H9 (cell line): ENCODE data around the gene IAH1. TPM values are rescaled to one million over a fixed set of nuclear protein-coding genes. Genes with fewer than 3 reads are reported as not detected.

Experiments
- DNase-seq: peaks from one replicate; pipeline ENCODE4 v3.0.0-alpha.2; 2017
- H2AFZ ChIP-seq: one replicate; pipeline ENCODE4 v1.6.1; 2013; ENCODE audit warnings: mild to moderate bottlenecking, low read length, control low read depth, moderate library complexity
- H2AK5ac ChIP-seq: 2 replicates; pipeline ENCODE4 v1.6.1; 2013; ENCODE audit warnings: low read length, control low read depth, mixed read lengths; ENCODE audit not compliant: insufficient read length
- H2BK120ac ChIP-seq: one replicate; pipeline ENCODE4 v1.6.1; 2013; ENCODE audit warnings: low read depth, mild to moderate bottlenecking, low read length, control low read depth, inconsistent platforms; ENCODE audit not compliant: poor library complexity, severe bottlenecking
- H2BK12ac ChIP-seq: 2 replicates; pipeline ENCODE4 v1.6.1; 2013; ENCODE audit warnings: low read length, control low read depth, mixed read lengths, low read depth; ENCODE audit not compliant: insufficient read length
- H2BK15ac ChIP-seq: 2 replicates; pipeline ENCODE4 v1.6.1; 2013; ENCODE audit warnings: low read depth, low read length, control low read depth
- H2BK20ac ChIP-seq: one replicate; pipeline ENCODE4 v1.6.1; 2013; ENCODE audit warnings: low read depth, mild to moderate bottlenecking, low read length, control low read depth, inconsistent platforms; ENCODE audit not compliant: poor library complexity, severe bottlenecking
- H2BK5ac ChIP-seq: 2 replicates; pipeline ENCODE4 v1.6.1; 2013; ENCODE audit warnings: low read length, control low read depth, mixed read lengths; ENCODE audit not compliant: insufficient read length
- H3K14ac ChIP-seq: 2 replicates; pipeline ENCODE4 v1.6.1; 2013; ENCODE audit warnings: low read length, control low read depth; ENCODE audit not compliant: insufficient read depth
- H3K18ac ChIP-seq: 2 replicates; pipeline ENCODE4 v1.6.1; 2013; ENCODE audit warnings: low read depth, mild to moderate bottlenecking, mixed read lengths, low read length, control low read depth; ENCODE audit not compliant: insufficient read length
- H3K23ac ChIP-seq: 2 replicates; pipeline ENCODE4 v1.6.1; 2013; ENCODE audit warnings: low read length, control low read depth, mixed read lengths, low read depth; ENCODE audit not compliant: insufficient read length
- H3K23me2 ChIP-seq: 2 replicates; pipeline ENCODE4 v1.6.1; 2013; ENCODE audit warnings: low read depth, mild to moderate bottlenecking, mixed read lengths, low read length, control low read depth; ENCODE audit not compliant: insufficient read length, poor library complexity, severe bottlenecking
- H3K27ac ChIP-seq: 2 replicates; pipeline ENCODE4 v1.5.1; 2013; ENCODE audit warnings: low read length, control low read depth, mixed read lengths, low read depth; ENCODE audit not compliant: insufficient read length
- H3K27me3 ChIP-seq: 2 replicates; pipeline ENCODE4 v1.6.1; 2013; ENCODE audit warnings: low read length, control low read depth, inconsistent platforms; ENCODE audit not compliant: insufficient read depth
- H3K4ac ChIP-seq: 2 replicates; pipeline ENCODE4 v1.6.1; 2013; ENCODE audit warnings: low read depth, mild to moderate bottlenecking, control low read depth, inconsistent platforms, low read length, moderate library complexity
- H3K4me1 ChIP-seq: 2 replicates; pipeline ENCODE4 v1.6.1; 2013; ENCODE audit warnings: low read length, control low read depth, inconsistent platforms; ENCODE audit not compliant: insufficient read depth
- H3K4me2 ChIP-seq: 2 replicates; pipeline ENCODE4 v1.6.1; 2013; ENCODE audit warnings: low read length, control low read depth, mixed read lengths; ENCODE audit not compliant: insufficient read length, insufficient read depth
- H3K56ac ChIP-seq: 2 replicates; pipeline ENCODE4 v1.6.1; 2013; ENCODE audit warnings: low read depth, mild to moderate bottlenecking, mixed read lengths, low read length, control low read depth; ENCODE audit not compliant: insufficient read length
- H3K79me1 ChIP-seq: 2 replicates; pipeline ENCODE4 v1.6.1; 2013; ENCODE audit warnings: low read depth, mild to moderate bottlenecking, moderate library complexity, low read length, control low read depth, inconsistent platforms; ENCODE audit not compliant: insufficient read depth, poor library complexity, severe bottlenecking
- H3K79me2 ChIP-seq: 2 replicates; pipeline ENCODE4 v1.6.1; 2013; ENCODE audit warnings: low read length, control low read depth, inconsistent platforms; ENCODE audit not compliant: insufficient read depth
- H3K9ac ChIP-seq: 2 replicates; pipeline ENCODE4 v1.6.1; 2013; ENCODE audit warnings: low read length, control low read depth, mixed read lengths; ENCODE audit not compliant: insufficient read length; ENCODE audit errors: extremely low read depth
- H3K9me3 ChIP-seq: one replicate; pipeline ENCODE4 v1.6.1; 2013; ENCODE audit warnings: low read depth, low read length, inconsistent platforms; ENCODE audit not compliant: control insufficient read depth
- H3T11ph ChIP-seq: one replicate; pipeline ENCODE4 v1.6.1; 2013; ENCODE audit warnings: mild to moderate bottlenecking, low read length, control low read depth, inconsistent platforms
- H4K20me1 ChIP-seq: one replicate; pipeline ENCODE4 v1.6.1; 2013; ENCODE audit not compliant: control insufficient read depth, insufficient read length, insufficient read depth
- H4K5ac ChIP-seq: 2 replicates; pipeline ENCODE4 v1.6.1; 2013; ENCODE audit warnings: low read depth, mild to moderate bottlenecking, mixed read lengths, low read length, control low read depth; ENCODE audit not compliant: insufficient read length
- H4K8ac ChIP-seq: replicated peaks from 2 replicates; pipeline ENCODE4 v1.6.1; 2013; ENCODE audit warnings: low read length, control low read depth, mixed read lengths, low read depth; ENCODE audit not compliant: insufficient read length
- H4K91ac ChIP-seq: 2 replicates; pipeline ENCODE4 v1.6.1; 2013; ENCODE audit warnings: low read depth, mild to moderate bottlenecking, moderate library complexity, mixed read lengths, low read length, control low read depth; ENCODE audit not compliant: insufficient read length
- H3K27ac Mint-ChIP-seq, 3 experiments: 2 replicates in 2 of 3; 3 replicates in 1 of 3; pipeline ENCODE4 v1.8.0; 2020 to 2021; ENCODE audit warnings: mixed read lengths in 3 of 3, mild to moderate bottlenecking in 1 of 3, moderate library complexity in 1 of 3
- H3K27me3 Mint-ChIP-seq: 2 replicates; pipeline ENCODE4 v1.8.0; 2021; ENCODE audit warnings: low read depth, mild to moderate bottlenecking, moderate library complexity, mixed read lengths
- H3K36me3 Mint-ChIP-seq, 3 experiments: 2 replicates in 2 of 3; 3 replicates in 1 of 3; pipeline ENCODE4 v1.8.0; 2020 to 2021; ENCODE audit warnings: low read depth in 3 of 3, mixed read lengths in 3 of 3; ENCODE audit not compliant: insufficient read depth in 1 of 3
- H3K4me1 Mint-ChIP-seq, 2 experiments: 2 replicates each; pipeline ENCODE4 v1.8.0; 2020; ENCODE audit warnings: mixed read lengths in 2 of 2
- H3K4me3 Mint-ChIP-seq, 2 experiments: 2 replicates in 1 of 2; 3 replicates in 1 of 2; pipeline ENCODE4 v1.8.0; 2020 to 2021; ENCODE audit warnings: mild to moderate bottlenecking in 2 of 2, mixed read lengths in 2 of 2, moderate library complexity in 1 of 2
- H3K9me3 Mint-ChIP-seq, 2 experiments: 2 replicates in 1 of 2; 3 replicates in 1 of 2; pipeline ENCODE4 v1.8.0; 2020; ENCODE audit warnings: mild to moderate bottlenecking in 2 of 2, mixed read lengths in 2 of 2, moderate library complexity in 1 of 2
- WGBS: extraction: QIAGEN DNeasy Blood & Tissue Kit; methylation state at CpG from one replicate; pipeline ENCODE4 v1.1.7; 2013; ENCODE audit warnings: missing lambda C conversion rate, low lambda C conversion rate, mixed read lengths; ENCODE audit not compliant: insufficient read length; ENCODE audit errors: extremely low coverage; 5-methylcytosine and 5-hydroxymethylcytosine counted together
- total RNA-seq: library from RNA; stranded (reverse); gene quantifications from 2 replicates; pipeline ENCODE4 v1.2.1, GENCODE V29; 2021
- TF ChIP-seq, protein P1 (sequence below): fragments of 200-600 bp; sonication (generic); conservative IDR thresholded peaks from 3 replicates; pipeline ENCODE4 v1.8.0; 2021; ENCODE audit warnings: antibody characterized with exemption, mild to moderate bottlenecking

IAH1 gene
- total RNA-seq, 1 experiment from 2014 or later, result 25.6 TPM

DNA sequence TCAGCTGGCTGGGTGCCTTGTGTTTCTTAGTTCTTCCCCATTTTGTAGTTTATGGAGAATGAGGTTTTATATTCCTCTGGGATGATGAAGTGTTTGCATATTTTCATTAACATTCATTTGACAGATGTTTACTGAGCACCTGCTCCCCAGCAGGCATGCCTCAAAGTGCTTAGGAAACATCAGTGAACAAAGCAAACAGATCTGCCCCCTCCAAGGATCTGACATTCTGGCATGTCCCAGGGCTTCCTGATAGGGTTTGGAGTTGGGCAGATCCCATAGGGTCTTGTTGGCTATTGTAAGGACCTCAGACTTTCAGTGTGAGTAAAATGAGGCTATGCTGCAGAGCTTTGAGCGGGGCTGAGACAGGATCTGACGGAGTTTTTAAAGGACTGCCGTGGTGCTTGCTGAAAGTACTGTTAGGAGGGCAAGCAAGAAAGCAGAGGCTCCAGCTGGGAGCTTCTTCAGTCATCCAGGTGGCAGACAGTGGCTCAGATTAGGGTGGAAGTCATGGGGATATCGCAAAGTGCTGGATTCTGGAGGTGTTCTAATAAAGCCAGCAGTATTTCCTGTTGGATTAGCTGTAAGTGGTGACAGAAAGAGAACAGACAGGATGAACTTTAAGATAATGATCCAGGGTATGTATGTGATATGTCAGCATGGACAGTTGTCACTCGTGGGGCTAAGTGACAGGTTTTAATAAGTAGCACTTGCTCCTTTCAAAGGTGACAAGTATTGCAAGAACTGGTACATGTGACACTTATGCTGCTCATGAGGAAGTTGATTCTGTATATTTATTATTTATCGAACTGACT is 11.3 kb upstream of the IAH1 start:
- H4K5ac ChIP-seq, result no peak overlapping the region
- no peak overlapping the region for H2BK15ac ChIP-seq
- no peak overlapping the region for H2BK5ac ChIP-seq
- H2BK20ac ChIP-seq, result no peak overlapping the region
- no peaks in the 10 kb centered on the region for H3K27me3 Mint-ChIP-seq
- DNase-seq, result no peak
- peak overlapping the region; percentile 25 to 93 (median 39); a peak in 6 of 7 replicates for H3K27ac Mint-ChIP-seq
- TF ChIP-seq, protein P1, sequence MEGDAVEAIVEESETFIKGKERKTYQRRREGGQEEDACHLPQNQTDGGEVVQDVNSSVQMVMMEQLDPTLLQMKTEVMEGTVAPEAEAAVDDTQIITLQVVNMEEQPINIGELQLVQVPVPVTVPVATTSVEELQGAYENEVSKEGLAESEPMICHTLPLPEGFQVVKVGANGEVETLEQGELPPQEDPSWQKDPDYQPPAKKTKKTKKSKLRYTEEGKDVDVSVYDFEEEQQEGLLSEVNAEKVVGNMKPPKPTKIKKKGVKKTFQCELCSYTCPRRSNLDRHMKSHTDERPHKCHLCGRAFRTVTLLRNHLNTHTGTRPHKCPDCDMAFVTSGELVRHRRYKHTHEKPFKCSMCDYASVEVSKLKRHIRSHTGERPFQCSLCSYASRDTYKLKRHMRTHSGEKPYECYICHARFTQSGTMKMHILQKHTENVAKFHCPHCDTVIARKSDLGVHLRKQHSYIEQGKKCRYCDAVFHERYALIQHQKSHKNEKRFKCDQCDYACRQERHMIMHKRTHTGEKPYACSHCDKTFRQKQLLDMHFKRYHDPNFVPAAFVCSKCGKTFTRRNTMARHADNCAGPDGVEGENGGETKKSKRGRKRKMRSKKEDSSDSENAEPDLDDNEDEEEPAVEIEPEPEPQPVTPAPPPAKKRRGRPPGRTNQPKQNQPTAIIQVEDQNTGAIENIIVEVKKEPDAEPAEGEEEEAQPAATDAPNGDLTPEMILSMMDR, result no peak
- no peaks in the 10 kb centered on the region for H3K9me3 Mint-ChIP-seq
- no peak overlapping the region for H3K27ac ChIP-seq
- H4K20me1 ChIP-seq, result no peaks in the 10 kb centered on the region
- H3K79me2 ChIP-seq, result no peaks in the 10 kb centered on the region
- no peaks in the 10 kb centered on the region for H3K79me1 ChIP-seq
- H3K4me1 Mint-ChIP-seq, result peaks cover 0 to 4% of the 10 kb centered on the region in 2 experiments; a peak in 1 of 4 replicates
- no peak overlapping the region for H3K18ac ChIP-seq
- H3K14ac ChIP-seq, result no peak overlapping the region
- no peak overlapping the region for H2BK12ac ChIP-seq
- no peaks in the 10 kb centered on the region for H3K9me3 ChIP-seq
- H3K23me2 ChIP-seq, result no peaks in the 10 kb centered on the region
- H3K4me1 ChIP-seq, result no peaks in the 10 kb centered on the region
- H3K9ac ChIP-seq, result no peak overlapping the region
- H3K36me3 Mint-ChIP-seq, result peaks cover 15 to 60% (median 51%) of the 10 kb centered on the region in 3 experiments; a peak in 6 of 7 replicates
- no peak overlapping the region for H4K8ac ChIP-seq
- no peak overlapping the region for H3K56ac ChIP-seq
- H3K4me2 ChIP-seq, result no peak overlapping the region
- no peak overlapping the region for H2AFZ ChIP-seq
- H2BK120ac ChIP-seq, result no peak overlapping the region
- H3K4ac ChIP-seq, result no peak overlapping the region
- no peak overlapping the region for H2AK5ac ChIP-seq
- H3T11ph ChIP-seq, result no peak overlapping the region
- peak overlapping the region in 1 of 2 experiments; percentile 39; a peak in 2 of 5 replicates for H3K4me3 Mint-ChIP-seq
- H3K27me3 ChIP-seq, result no peaks in the 10 kb centered on the region
- H4K91ac ChIP-seq, result no peak overlapping the region
- WGBS, result no CpG with 5 or more reads among the region's 6 CpGs
- no peak overlapping the region for H3K23ac ChIP-seq
